ENCODE data around the gene PATL2. TPM values are rescaled to one million over a fixed set of nuclear protein-coding genes. Genes with fewer than 3 reads are reported as not detected.

PATL2 gene
- total and polyA plus RNA-seq, 2 donors (not counting 3 experiments of a cell fraction or from before 2014, with no cell fraction given) = 0.18 TPM; not detected in 1

- FAIRE-seq (no peak), DNase-seq (ENCODE audit: low read depth, low spot score) (no peak)
- CTCF ChIA-PET = no interaction called here
- intact Hi-C loops (cut with micrococcal nuclease) (loop anchor here (10.0 kb wide), 2 partner anchors 206 to 476 kb away; no protein-coding TSS in a partner anchor), dilution Hi-C loops (cut with MboI; ENCODE audit: extremely low pct_ligation_motif_present, low sequenced_read_pairs) (no loop called here)
- Histone ChIP-seq H3K4me1 (ENCODE audit: control insufficient read depth, extremely low read depth, insufficient read depth, low read length) (no peaks in the 10 kb centered on the region), H3K9me1 (replicated peaks; ENCODE audit: control insufficient read depth, extremely low read depth, insufficient read depth, low read length) (no peaks in the 10 kb centered on the region), H3K36me3 (ENCODE audit: control insufficient read depth in 2 of 2, extremely low read depth in 1 of 2, insufficient read depth in 2 of 2, low read length in 2 of 2) (peaks cover 15 to 24% of the 10 kb centered on the region in 2 experiments), H2AFZ (ENCODE audit: low read depth, low read length) (no peak overlapping the region), H4K20me1 (replicated peaks; ENCODE audit: control insufficient read depth, extremely low read depth, insufficient read depth, low read length) (peaks cover 5% of the 10 kb centered on the region), H3K4me3 (replicated peaks in 1 of 3; ENCODE audit: insufficient read depth in 1 of 3, low read depth in 1 of 3, low read length in 3 of 3) (no peak overlapping the region), H3K79me2 (ENCODE audit: control insufficient read depth, insufficient read depth, low read length) (peaks cover 24% of the 10 kb centered on the region), H3K9me3 (replicated peaks; ENCODE audit: control insufficient read depth, insufficient read depth, low read length) (no peaks in the 10 kb centered on the region), H3K27ac (ENCODE audit: insufficient read depth, low read depth, low read length) (no peak overlapping the region), H3K9ac (replicated peaks; ENCODE audit: extremely low read depth, insufficient read depth, low read length) (no peak overlapping the region), H3K4me2 (ENCODE audit: insufficient read depth, low read length) (no peak overlapping the region), H3K27me3 (ENCODE audit: control insufficient read depth in 2 of 2, insufficient read depth in 2 of 2, low read length in 2 of 2) (no peaks in the 10 kb centered on the region)
- TF ChIP-seq POLR2A (IDR thresholded peaks at IDR 0.05; ENCODE audit: low read depth, low read length) (no peak), MAX (IDR thresholded peaks at IDR 0.05; ENCODE audit: insufficient read depth, insufficient read length) (no peak), GATA2 (IDR thresholded peaks at IDR 0.05; ENCODE audit: insufficient read depth, insufficient read length, low read depth, low read length) (no peak), POLR2AphosphoS5 (IDR thresholded peaks at IDR 0.05; ENCODE audit: insufficient read depth, low read depth, low read length) (no peak), EZH2 (IDR thresholded peaks at IDR 0.05; ENCODE audit: borderline replicate concordance, low read depth, low read length, severe bottlenecking) (no peak), FOS (IDR thresholded peaks at IDR 0.05; ENCODE audit: borderline replicate concordance, insufficient read depth, low read length) (no peak)
- POLR2A ChIA-PET = no interaction called here
- BruUV-seq (replicated peaks) = no TSS peak
Observed at GRCh38 chr15:44718180-44718926, 7.2 kb upstream of the PATL2 start.
